ENCODE measurements around the gene ROBO1. TPM values are rescaled to one million over a fixed set of nuclear protein-coding genes. Genes with fewer than 3 reads are reported as not detected.
A peak's percentile ranks its signal among the peaks of the same experiment; 100 is the strongest.

ROBO1 gene
- polyA plus RNA-seq, 10 donors, result 36.1 to 76.7 (median 43.2) TPM

GRCh38 chr3:79473993-79474392 lies 293.8 kb downstream of the ROBO1 start:
- no peak for DNase-seq

- DNase-seq, result no peak
Observed at GRCh38 chr3:79467721-79468120, 300.1 kb downstream of the ROBO1 start.

GRCh38 chr3:79461129-79461792 lies 306.5 kb downstream of the ROBO1 start:
- DNase-seq, result no peak

- no peak for DNase-seq
Observed at GRCh38 chr3:79453600-79453999, 314.2 kb downstream of the ROBO1 start.

- no peak for DNase-seq
Observed at GRCh38 chr3:79436387-79436786, 331.4 kb downstream of the ROBO1 start.

- DNase-seq, result no peak
Observed at GRCh38 chr3:79427081-79427480, 340.7 kb downstream of the ROBO1 start.

GRCh38 chr3:79424811-79425210 lies 343.0 kb downstream of the ROBO1 start:
- DNase-seq, result no peak

- DNase-seq, result no peak
Observed at GRCh38 chr3:79423417-79423816, 344.4 kb downstream of the ROBO1 start.

GRCh38 chr3:79421273-79421672 lies 346.5 kb downstream of the ROBO1 start:
- no peak for DNase-seq

- DNase-seq, result no peak
Observed at GRCh38 chr3:79418855-79419621, 348.8 kb downstream of the ROBO1 start.

- no peak for DNase-seq
Observed at GRCh38 chr3:79415356-79415755, 352.4 kb downstream of the ROBO1 start.

- peak; percentile 65 to 88 (median 80) for DNase-seq
Observed at GRCh38 chr3:79414806-79415205, 353.0 kb downstream of the ROBO1 start.

- no peak for DNase-seq
Observed at GRCh38 chr3:79414035-79414434, 353.8 kb downstream of the ROBO1 start.

- DNase-seq, result no peak
Observed at GRCh38 chr3:79412537-79412936, 355.3 kb downstream of the ROBO1 start.

- no peak for DNase-seq
Observed at GRCh38 chr3:79410617-79411016, 357.2 kb downstream of the ROBO1 start.

- no peak for DNase-seq
Observed at GRCh38 chr3:79410136-79410535, 357.7 kb downstream of the ROBO1 start.

GRCh38 chr3:79406175-79406574 lies 361.6 kb downstream of the ROBO1 start:
- no peak for DNase-seq

GRCh38 chr3:79405183-79405582 lies 362.6 kb downstream of the ROBO1 start:
- DNase-seq, result no peak

- no peak for DNase-seq
Observed at GRCh38 chr3:79396595-79396994, 371.2 kb downstream of the ROBO1 start.

- DNase-seq, result no peak
Observed at GRCh38 chr3:79392479-79392878, 375.3 kb downstream of the ROBO1 start.

GRCh38 chr3:79390352-79390751 lies 377.4 kb downstream of the ROBO1 start:
- no peak for DNase-seq

GRCh38 chr3:79385211-79385610 lies 382.6 kb downstream of the ROBO1 start:
- no peak for DNase-seq

GRCh38 chr3:79383402-79384012 lies 384.3 kb downstream of the ROBO1 start:
- DNase-seq, result peak; percentile 12 to 52 (median 14)
